HT1080 (cell line): ENCODE results near the gene HOXB7. TPM values are rescaled to one million over a fixed set of nuclear protein-coding genes. Genes with fewer than 3 reads are reported as not detected.
A peak's percentile ranks its signal among the peaks of the same experiment; 100 is the strongest.

Source experiments
- DNase-seq: peaks from one replicate; pipeline ENCODE4 v3.0.0-alpha.2; 2015; ENCODE audit warnings: low read depth
- polyA plus RNA-seq, 2 experiments: library from polyadenylated mRNA; depleted of rRNA; stranded (reverse); fragments of >200 nt; gene quantifications; 2 replicates each; pipeline ENCODE4 v1.2.3, GENCODE V29; 2015
- total RNA-seq: library from RNA; depleted of rRNA; stranded (reverse); fragments of >200 nt; shearing (Covaris generic); gene quantifications from 2 replicates; pipeline ENCODE4 v1.2.3, GENCODE V29; 2014; rRNA removed

HOXB7 gene
- 12.3 and 17.8 TPM in 2 replicates for total RNA-seq
- polyA plus RNA-seq (2015; cell fraction: cytosol; rRNA removed): 17.1 and 18.8 TPM in 2 replicates
- polyA plus RNA-seq (2015; cell fraction: nucleus; rRNA removed): 10.0 and 10.2 TPM in 2 replicates

- DNase-seq: peak; percentile 65
These were observed at the start of gene HOXB7 for GRCh38 chr17:48610282-48611211. TSS of gene HOXB7 (minus strand) at chr17:48611017. CDS start at chr17:48610918, 99 bp downstream.

DNA sequence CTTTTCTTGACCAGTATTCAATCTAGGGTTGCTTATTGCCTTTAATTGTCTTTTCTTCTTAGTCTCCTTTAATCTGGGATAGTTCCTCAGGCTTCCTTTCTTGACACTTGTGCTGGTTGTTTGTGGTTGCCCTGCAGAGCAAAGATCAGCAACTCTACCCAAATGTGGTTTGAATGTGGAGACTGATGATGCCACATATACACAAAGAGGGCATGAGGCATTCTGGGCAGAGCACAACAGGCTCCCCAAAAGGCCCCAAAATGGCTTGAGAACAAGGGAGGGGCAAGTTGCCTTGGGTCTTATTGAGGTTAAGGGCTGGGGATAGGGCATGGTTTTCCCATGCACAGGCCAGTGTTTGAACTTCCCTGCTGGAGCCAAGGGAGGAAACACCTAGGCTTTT, 45.1 kb upstream of the HOXB7 start:
- no peak for DNase-seq

- DNase-seq: no peak
These were observed 38.9 kb upstream of the HOXB7 start for GRCh38 chr17:48649741-48650140.

- no peak for DNase-seq
These were observed 37.1 kb upstream of the HOXB7 start for GRCh38 chr17:48647963-48648245.

DNA sequence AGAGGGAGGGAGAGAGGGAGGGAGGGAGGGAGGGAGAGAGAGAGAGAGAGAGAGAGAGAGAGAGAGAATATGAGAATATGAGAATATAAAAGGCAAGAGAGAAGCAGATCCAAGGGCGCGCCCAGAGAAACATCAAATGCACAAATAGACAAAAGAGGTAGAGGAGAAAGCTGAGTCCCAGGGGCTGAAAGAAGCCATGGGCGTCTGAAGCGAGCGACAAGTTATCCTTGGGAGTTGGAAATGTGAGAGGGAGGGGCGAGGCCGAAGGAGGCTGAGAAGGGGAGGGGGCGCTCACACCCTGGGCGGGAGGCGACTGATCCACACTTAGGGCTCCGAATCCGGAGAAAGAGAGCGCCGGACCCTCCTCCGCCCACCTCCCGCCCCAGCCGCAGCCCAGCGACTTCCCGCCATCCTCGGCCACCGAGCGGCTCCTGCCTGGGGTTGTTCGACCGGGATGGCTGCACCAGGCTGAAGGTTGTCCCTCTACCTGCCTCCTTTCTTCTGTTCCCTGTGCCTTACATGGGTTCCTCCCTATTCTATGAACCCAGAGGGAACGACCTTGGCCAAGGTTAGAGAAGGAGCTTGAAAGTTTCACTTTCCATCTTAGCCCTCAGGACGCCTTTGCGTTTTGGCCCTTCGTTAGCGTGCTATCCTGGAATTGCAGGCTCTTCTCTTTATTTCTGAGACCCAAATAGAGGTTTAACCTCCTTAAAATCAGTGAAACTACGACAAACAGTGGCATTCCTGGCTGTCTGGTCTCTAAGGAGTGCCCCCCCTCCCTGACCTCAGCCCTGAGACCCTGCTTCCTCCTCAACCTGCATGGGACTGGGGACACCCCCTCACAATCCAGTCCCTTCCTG, 36.5 kb upstream of the HOXB7 start:
- DNase-seq: peak; percentile 35

GRCh38 chr17:48646183-48647102, 35.6 kb upstream of the HOXB7 start:
- peak; percentile 77 for DNase-seq

DNA sequence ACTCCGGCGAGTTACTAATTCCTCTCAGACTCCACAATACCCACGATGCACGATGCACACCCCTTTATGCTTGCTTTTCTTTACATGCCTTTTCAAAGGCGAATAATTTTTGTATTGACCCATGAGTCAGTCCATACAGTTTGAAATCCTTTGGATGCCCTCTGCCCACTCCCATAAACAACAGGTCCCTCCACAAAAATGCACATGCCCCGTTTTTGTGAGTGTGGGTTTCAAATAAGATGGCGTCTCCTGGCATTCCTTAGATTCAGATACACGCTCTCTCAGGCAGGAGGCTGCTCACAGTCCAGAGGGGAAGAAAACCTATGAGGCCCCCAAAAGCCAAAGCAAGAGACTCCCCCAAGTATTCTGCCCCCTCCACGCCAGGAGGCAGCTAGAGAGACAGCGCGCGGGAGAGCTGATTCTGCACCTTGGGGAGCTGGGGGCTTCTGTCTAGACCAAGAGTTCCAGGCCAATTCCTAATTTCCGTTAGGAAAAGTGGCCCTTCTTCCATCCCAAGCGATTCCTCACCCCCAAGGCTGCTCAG, 34.9 kb upstream of the HOXB7 start:
- DNase-seq: no peak

DNA sequence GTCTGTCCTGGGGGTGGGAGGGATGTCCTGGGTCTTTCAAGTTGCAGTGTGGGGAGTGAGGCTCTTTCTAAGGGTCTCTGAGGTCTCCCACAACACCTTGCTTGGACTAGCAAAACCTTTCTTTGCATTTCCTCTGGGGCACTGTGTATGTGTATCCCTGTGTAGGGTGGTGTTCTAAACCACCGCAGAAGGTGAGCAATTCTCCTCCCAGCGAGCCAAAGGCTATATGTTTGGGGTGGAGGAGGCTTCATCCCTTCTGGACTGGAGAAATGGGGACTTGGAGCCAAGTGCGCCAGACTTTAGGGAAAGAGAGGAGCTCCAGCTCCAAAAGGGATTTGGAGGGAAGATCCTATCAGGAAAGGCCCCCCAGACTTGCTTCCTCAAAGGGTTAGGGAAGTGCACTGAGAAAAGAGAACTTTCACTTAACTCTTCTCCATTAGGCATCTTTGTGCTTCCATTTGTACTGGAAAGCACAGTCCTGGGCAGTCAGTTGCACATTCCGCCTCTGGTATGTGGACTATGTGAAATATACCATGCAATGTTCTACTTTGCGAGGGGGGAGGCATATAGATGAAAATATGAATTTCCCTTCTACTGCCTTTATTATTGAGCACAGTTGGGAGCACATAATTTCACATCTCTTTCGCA, 34.2 kb upstream of the HOXB7 start:
- DNase-seq: no peak

DNA sequence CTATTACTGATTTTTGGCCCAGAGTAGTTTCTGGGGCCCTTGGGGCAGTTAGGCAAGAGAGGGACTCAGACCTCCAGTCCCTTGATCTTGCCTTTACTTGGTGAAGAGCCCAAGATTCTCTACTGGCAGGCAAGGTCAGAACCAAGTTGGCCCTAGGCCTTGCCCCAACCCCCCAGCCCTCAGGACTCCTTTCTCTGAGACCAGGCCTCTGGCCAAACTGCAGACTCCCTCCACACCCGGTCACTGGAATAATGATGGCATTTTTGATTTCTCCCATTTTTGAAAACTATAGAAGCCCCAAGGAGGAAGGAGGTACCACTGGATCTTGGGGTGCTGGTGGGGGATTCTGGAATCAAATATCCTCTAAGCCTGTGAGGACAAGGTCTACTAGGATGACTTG, 33.3 kb upstream of the HOXB7 start:
- no peak for DNase-seq

- no peak for DNase-seq
These were observed 32.8 kb upstream of the HOXB7 start for GRCh38 chr17:48643697-48644012.

DNA sequence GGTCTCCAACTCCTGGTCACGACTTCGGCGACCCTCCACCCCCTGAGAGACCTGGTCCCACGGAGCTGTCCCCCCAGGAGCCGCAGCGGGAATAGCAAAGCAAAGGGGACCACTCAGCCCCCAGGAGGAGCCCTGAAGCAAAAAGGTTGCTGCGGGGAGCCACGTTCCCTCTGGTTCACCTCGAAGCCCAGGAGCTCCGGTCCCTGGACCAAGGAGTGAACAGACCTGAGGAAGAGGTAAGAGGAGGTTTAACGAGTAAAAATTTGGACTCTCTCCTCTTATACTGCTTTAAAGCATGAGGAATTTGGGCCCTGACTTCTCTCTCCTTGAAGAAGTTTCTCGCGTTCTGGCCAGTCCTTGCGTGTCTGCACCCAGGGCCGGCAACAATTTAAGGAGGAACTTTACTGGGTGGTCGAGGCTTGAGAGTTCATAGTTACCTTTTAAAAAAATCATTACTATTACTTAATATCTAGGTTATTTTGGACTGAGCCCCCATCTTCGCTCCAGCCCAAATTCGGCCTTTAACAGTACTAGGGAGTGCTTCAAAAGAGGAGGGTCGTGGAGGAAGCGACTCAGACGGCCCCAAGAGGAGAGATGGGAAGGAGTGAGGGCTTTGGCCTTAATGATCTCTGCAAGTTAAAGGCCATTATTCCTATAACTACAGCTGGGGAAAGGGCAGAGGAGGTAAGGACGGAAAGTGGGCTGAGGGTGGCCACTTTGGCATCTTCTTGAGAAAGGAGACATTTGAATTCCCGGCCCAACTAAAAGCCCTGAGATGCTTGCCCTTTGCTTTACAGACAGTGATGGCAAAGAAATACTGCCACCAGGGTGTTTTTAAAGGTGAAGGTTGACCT, 32.3 kb upstream of the HOXB7 start:
- DNase-seq: no peak

DNA sequence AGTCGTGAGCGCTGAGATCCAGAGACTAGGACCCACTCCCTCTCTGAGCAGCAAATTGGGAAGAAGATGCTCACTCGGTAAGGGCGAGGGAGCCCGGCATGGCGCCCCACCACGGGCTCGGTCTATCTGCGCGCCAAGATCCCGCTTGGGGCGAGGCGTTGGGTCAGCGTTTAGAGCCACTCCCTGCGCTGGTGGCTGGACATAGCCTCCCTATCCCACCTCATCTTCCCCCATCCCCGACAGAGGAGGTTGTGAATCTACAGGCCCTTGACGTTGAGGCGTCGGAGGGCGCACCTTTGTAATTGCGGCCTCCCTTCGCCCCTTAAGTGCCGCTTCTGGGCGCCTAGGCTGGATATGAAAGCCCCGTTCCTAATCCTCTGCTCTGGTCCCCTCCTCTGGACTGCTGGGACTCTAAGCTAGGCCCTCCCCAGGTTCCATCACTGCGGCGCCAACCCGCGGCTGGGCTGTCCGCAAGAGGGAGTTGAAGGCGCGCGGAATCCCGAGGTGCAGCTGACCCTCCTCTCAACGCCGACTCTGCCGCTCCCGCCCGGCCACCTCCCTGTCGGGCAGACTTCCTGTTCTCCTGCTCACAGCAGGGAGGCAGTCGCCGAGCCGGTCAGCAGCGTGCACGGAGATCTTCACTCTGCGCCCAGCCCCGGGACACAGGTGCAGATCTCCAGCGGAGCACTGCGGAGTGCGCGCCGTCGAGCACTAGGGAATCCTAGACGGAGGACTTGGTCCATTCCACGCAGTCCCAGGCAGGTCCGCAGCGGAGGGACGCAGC, 31.4 kb upstream of the HOXB7 start:
- no peak for DNase-seq

DNA sequence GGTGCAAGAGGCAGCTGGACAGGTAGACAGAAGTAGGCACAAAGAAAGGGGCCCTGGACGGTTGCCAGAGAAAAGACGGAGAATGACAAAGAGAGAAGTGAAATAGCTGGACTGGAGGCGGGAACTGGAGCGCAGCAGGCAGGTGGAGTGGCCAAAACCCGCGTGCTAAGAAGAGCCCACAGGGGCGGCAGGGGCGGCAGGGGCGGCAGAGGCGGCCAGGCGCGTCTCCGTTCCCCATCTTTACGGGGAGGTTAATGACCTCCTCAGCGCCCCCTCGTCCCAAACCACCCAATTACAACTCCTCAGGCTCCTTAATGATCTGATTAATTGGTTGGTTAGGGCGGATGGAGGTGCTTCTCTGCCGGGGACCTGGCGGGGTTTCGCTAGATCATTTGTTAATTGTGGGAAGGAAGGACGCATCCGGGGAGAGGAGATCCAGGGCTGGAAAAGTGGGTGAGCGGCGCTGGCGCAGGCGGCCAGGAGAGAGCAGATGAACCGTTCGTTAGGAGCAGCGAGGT, 30.8 kb upstream of the HOXB7 start:
- no peak for DNase-seq

DNA sequence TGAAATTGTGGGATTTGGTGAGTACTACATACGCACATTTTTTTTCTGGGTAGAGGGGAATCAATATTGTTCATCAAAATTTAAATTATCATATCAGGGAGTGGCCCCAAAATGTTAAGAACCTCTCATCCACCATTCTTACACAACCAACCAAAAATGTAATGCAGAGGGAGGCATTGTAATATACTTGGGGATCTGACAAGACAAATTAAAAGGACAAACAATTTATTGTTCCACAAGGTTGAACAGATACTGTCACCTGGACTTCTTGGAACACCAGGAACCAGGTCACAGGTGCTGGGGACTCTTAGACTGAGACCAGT, 30.0 kb upstream of the HOXB7 start:
- DNase-seq: no peak

GRCh38 chr17:48639982-48640857, 29.4 kb upstream of the HOXB7 start:
- no peak for DNase-seq

- no peak for DNase-seq
These were observed 28.3 kb upstream of the HOXB7 start for GRCh38 chr17:48639136-48639535.
